IMR-90 (cell line): ENCODE data around the gene GLS.

ENCODE experiments used
- SMC3 ChIP-seq: fragments of 150-350 bp; IDR thresholded peaks from 2 replicates; pipeline ENCODE4 v1.6.1; 2016; ENCODE audit warnings: low read depth, mild to moderate bottlenecking, antibody characterized with exemption, low read length, moderate library complexity
- TF ChIP-seq, protein P1 (sequence below): conservative IDR thresholded peaks from 2 replicates; pipeline ENCODE4 v1.5.1; 2012; ENCODE audit warnings: mild to moderate bottlenecking, low read depth, low read length, improper control_type of control experiment
- TF ChIP-seq, protein P2 (sequence below): fragments of 150-350 bp; IDR thresholded peaks from 2 replicates; pipeline ENCODE4 v1.6.1; 2017; ENCODE audit warnings: mild to moderate bottlenecking, antibody characterized with exemption, low read length, low read depth

DNA sequence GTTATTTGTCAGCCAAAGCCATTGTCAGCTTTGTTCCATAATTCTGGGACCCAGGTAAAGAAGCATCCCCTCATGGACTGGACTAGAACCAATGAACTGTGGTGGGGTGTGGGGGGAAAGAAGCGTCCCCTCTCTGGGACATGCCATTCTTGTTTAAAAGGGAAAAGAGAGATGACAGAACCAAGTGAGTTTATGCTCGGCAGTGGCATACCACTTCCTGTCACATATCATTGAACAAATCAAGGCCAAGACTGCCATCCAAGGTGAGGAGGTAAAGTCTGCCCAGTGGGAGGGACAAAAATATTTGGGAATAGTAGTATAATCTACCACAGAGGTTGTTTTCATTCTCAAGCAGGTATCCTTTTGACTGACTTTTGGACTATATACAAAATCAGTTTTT lies 4.7 kb upstream of the GLS start:
- TF ChIP-seq, protein P1, sequence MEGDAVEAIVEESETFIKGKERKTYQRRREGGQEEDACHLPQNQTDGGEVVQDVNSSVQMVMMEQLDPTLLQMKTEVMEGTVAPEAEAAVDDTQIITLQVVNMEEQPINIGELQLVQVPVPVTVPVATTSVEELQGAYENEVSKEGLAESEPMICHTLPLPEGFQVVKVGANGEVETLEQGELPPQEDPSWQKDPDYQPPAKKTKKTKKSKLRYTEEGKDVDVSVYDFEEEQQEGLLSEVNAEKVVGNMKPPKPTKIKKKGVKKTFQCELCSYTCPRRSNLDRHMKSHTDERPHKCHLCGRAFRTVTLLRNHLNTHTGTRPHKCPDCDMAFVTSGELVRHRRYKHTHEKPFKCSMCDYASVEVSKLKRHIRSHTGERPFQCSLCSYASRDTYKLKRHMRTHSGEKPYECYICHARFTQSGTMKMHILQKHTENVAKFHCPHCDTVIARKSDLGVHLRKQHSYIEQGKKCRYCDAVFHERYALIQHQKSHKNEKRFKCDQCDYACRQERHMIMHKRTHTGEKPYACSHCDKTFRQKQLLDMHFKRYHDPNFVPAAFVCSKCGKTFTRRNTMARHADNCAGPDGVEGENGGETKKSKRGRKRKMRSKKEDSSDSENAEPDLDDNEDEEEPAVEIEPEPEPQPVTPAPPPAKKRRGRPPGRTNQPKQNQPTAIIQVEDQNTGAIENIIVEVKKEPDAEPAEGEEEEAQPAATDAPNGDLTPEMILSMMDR = no peak
- TF ChIP-seq SMC3 = no peak
- TF ChIP-seq, protein P2, sequence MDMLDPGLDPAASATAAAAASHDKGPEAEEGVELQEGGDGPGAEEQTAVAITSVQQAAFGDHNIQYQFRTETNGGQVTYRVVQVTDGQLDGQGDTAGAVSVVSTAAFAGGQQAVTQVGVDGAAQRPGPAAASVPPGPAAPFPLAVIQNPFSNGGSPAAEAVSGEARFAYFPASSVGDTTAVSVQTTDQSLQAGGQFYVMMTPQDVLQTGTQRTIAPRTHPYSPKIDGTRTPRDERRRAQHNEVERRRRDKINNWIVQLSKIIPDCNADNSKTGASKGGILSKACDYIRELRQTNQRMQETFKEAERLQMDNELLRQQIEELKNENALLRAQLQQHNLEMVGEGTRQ = no peak
